ENCODE data around the gene FOXA3.

FOXA3 gene

DNA sequence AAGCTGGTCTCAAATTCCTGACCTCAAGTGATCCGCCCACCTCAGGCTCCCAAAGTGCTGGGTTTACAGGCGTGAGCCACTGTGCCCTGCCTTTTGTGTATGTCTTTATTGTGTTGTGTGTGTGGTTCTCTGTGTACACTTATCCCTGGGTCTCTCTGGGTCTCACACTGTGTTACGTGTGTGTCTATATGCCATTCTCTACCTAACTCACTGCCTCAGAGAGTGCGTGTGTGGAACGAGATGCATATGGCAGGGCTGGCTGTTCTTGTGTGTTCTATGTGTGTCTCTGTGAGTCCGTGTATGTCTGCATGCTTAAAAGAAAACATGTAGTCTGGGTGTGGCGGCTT is 10.5 kb downstream of the FOXA3 start:
- Mint-ChIP-seq H3K27ac (no peak overlapping the region), H3K27me3 (peaks cover 33% of the 10 kb centered on the region), H3K9me3 (no peaks in the 10 kb centered on the region), H3K4me3 (no peak overlapping the region), H3K36me3 (peaks cover 2% of the 10 kb centered on the region), H3K4me1 (peaks cover 10% of the 10 kb centered on the region)
- no peak for ATAC-seq (ENCODE audit: low read depth)
- no peak for DNase-seq (ENCODE audit: low spot score in 2 of 2)

DNA sequence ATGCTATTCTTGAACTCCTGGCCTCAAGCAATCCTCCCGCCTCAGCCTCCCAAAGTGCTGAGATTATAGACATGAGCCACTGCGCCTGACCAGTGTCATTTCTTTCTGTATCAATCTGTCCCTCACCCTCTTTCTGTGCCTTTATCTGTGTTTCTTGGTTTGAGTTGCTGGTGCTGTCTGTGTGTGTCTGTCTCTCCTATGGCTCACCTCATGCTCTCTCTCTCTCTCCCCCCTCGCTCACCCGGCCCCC is 12.0 kb downstream of the FOXA3 start:
- Mint-ChIP-seq H3K27ac (no peak overlapping the region), H3K4me1 (peaks cover 10% of the 10 kb centered on the region), H3K36me3 (peaks cover 2% of the 10 kb centered on the region), H3K27me3 (peaks cover 37% of the 10 kb centered on the region), H3K4me3 (no peak overlapping the region), H3K9me3 (no peaks in the 10 kb centered on the region)
- ATAC-seq (ENCODE audit: low read depth): peak; percentile 76
- DNase-seq (ENCODE audit: low spot score in 2 of 2): no peak

DNA sequence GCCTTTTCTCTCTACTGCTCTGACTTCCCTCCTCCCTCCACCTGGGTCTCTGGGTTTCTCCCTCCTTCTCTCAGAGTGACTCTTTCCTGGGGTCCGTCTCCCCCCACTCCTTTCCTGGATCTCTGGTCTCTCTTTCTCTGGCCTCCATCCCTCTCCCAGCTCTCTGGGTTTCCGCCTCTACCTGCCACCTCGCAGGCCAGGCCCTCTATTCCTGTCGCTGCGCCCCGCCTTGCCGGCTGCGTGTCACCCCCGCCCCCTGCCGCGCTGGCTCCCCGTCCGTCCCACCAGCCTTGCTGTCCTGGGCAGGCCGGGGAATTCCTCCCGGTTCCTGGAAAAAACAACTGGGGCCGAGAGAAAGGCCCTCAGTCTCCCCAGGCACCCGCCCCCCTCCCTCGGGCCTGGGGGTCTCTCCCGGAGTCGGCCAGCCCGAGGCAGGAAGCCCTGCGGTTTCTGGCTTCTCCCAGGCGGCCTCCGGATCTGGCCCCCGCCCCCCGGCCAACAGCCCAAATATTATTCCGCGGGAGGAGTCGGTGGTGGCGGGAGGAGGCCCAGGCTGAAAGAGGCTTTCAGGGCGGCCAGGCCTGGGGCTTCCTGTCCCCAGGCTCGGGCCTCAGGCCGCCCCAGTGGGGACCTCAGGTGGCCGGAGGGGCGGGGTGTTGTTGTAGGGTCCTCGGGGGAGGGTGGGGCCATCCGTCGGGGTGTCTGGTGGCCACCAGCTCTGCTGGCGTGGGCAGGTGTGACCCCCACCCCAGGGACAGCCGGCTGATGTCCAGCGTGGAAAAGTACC is 12.5 kb downstream of the FOXA3 start:
- H3K36me3 Mint-ChIP-seq: peaks cover 4% of the 10 kb centered on the region
- H3K9me3 Mint-ChIP-seq: no peaks in the 10 kb centered on the region
- H3K4me3 Mint-ChIP-seq: no peak overlapping the region
- peaks cover 10% of the 10 kb centered on the region for H3K4me1 Mint-ChIP-seq
- no peak overlapping the region for H3K27ac Mint-ChIP-seq
- no peak for DNase-seq (ENCODE audit: low spot score in 2 of 2)
- peaks cover 40% of the 10 kb centered on the region for H3K27me3 Mint-ChIP-seq
- ATAC-seq (ENCODE audit: low read depth): peak; percentile 34

DNA sequence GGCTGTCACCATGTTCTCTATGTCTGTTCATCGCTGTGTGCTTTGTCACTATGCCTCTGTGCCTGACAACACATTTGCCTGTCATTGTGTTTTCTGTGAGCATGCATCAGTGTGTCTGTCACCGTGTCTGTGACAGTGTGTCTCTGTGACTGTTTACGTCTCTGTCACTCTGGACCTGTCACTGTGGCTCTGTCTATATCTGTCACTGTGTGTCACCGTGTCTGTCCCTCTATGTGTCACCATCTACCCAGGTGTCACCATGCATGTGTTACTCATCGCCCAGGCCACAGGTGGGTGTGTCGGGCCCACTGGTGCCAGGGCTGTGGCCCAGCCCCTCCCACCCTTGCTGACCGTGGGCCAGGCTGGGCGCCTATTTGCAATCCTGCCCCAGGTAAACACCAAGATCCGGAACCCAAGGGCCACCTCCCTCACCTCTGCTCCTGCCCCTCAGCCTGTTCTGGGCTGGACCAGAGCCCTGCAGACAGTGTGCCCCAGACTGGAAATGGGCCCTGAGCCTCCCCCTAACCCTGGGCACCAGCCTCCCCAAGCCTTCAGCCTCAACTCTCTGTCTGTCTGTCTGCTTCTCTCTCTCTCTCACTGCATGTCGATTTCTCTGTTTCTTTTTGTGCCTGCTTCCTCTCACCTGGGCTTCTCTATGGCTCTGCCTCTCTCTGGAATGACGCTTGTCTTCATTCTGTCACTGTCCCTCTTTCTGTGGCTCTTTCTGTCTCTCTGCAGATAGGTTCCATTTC is 14.1 kb downstream of the FOXA3 start:
- Mint-ChIP-seq H3K9me3 (no peaks in the 10 kb centered on the region), H3K4me1 (peaks cover 12% of the 10 kb centered on the region), H3K27ac (no peak overlapping the region), H3K36me3 (peaks cover 7% of the 10 kb centered on the region), H3K4me3 (no peak overlapping the region), H3K27me3 (peaks cover 40% of the 10 kb centered on the region)
- ATAC-seq (ENCODE audit: low read depth) (no peak), DNase-seq (ENCODE audit: low spot score in 2 of 2) (no peak)

DNA sequence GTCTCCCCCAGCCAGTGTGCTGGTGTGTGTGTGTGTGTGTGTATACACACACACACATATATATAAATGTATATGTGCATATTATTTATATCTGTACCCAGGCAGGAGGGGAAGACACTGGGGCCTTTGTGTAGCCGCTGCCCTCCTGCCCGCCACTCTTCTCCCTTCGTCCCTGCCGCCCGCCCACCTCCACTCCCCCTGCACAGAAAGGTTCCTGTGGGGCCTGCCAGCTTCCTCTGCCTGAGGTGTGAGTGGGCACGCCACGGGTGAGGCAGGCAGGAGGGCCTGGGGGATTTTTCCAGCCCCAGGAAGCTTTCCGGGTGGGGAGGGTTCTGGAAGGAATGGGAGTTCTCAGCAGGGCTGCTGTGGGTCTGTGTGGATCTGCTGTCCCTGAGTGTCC is 14.9 kb downstream of the FOXA3 start:
- no peak for DNase-seq (ENCODE audit: low spot score in 2 of 2)
- peaks cover 38% of the 10 kb centered on the region for H3K27me3 Mint-ChIP-seq
- no peak overlapping the region for H3K4me3 Mint-ChIP-seq
- H3K36me3 Mint-ChIP-seq: peaks cover 10% of the 10 kb centered on the region
- ATAC-seq (ENCODE audit: low read depth): no peak
- no peak overlapping the region for H3K27ac Mint-ChIP-seq
- H3K4me1 Mint-ChIP-seq: peaks cover 15% of the 10 kb centered on the region
- H3K9me3 Mint-ChIP-seq: no peaks in the 10 kb centered on the region

DNA sequence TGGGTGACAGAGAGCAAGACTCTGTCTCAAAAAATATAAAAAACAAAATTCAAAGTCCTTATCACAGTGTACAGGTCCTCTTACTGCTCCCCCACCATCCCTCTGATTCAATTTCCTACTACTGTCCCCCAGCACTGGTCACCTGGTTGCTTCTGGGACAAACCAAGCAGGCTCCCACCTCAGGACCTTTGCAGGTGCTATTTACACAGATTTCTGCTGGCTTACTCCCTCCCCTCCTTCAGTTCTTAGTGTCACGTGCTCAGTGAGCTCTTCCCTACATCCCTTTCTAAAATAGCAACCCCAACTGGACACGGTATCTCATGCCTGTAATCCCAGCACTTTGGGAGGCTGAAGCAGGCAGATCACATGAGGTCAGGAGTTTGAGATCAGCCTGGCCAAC is 15.8 kb downstream of the FOXA3 start:
- Mint-ChIP-seq H3K4me1 (peaks cover 15% of the 10 kb centered on the region), H3K4me3 (no peak overlapping the region), H3K27ac (no peak overlapping the region), H3K27me3 (peaks cover 34% of the 10 kb centered on the region), H3K9me3 (no peaks in the 10 kb centered on the region), H3K36me3 (peaks cover 10% of the 10 kb centered on the region)
- ATAC-seq (ENCODE audit: low read depth) (no peak), DNase-seq (ENCODE audit: low spot score in 2 of 2) (no peak)

DNA sequence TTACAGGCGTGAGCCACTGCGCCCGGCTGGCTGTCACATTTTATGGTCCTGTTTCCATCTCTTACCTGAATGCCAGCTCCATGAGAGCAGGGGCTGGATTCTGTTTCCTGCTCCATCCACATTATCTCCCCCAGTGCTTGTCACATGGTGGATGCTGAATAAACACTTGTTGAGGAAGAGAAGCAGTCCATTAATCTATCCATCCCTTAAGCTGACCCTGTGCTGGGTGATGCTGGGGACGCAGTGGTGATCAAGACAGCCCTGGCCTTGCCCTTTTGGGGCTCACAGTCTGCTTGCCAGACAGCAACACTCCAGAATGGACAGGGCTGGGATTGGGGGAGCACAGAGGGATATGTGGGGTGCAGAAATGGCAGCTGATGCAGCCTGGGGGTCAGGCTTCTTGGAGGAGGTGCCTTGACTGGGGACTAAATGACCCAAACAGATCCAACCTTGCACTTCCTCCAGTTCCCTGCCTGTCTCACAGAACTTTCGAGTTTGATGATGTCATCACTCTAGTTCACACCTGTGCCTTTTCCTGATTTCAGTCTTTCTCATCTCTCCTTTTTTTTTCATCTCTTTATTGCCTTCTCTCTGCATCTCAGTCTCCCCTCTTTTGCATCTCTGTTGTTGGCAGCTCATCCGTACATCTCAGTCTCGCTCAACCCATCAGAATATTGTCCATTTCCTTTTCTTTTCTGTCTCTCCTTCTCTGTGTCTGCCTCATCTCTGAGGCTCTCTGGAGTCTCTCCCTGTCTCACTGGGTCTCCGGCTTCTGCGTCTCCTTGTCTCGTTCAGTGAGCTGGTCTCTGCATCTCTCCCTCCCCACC is 17.2 kb downstream of the FOXA3 start:
- no peak for ATAC-seq (ENCODE audit: low read depth)
- Mint-ChIP-seq H3K9me3 (no peaks in the 10 kb centered on the region), H3K27ac (no peak overlapping the region), H3K4me3 (no peak overlapping the region), H3K27me3 (peaks cover 25% of the 10 kb centered on the region), H3K4me1 (peaks cover 16% of the 10 kb centered on the region), H3K36me3 (peaks cover 10% of the 10 kb centered on the region)
- DNase-seq (ENCODE audit: low spot score in 2 of 2): no peak

DNA sequence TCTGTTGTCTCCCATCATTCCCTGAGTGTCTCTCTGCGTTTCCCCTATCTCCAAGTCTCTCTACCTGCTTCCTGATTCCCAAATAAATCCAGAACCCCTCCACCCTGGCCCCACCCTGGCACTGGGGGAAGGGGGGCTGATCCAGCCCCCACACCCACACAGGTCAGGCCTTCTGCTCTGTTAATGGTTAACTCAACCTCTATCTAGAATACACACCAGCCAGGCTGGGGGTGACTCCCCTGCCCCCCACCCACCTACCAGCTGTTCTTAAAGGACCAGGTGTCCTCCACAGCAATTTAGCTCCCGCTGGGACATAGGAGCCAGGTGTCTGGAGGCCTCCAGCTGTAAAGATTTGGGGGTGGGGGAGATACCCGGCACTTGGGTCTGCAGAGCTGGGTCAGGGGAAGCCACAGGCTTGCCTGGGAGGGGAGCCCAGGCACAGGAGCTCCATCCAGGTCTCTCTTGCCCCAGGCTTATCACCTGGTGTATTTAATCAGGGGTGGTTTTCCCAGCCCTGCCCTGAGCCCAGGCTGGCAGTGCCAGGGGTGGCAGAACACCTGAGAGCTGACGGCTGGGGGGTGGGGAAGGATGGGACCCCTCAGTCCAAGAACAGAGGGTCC is 17.9 kb downstream of the FOXA3 start:
- H3K9me3 Mint-ChIP-seq: no peaks in the 10 kb centered on the region
- DNase-seq (ENCODE audit: low spot score in 2 of 2) (no peak), ATAC-seq (ENCODE audit: low read depth) (no peak)
- H3K27ac Mint-ChIP-seq: no peak overlapping the region
- peaks cover 14% of the 10 kb centered on the region for H3K4me1 Mint-ChIP-seq
- H3K27me3 Mint-ChIP-seq: peaks cover 24% of the 10 kb centered on the region
- H3K36me3 Mint-ChIP-seq: peaks cover 10% of the 10 kb centered on the region
- H3K4me3 Mint-ChIP-seq: peak overlapping the region; percentile 19

DNA sequence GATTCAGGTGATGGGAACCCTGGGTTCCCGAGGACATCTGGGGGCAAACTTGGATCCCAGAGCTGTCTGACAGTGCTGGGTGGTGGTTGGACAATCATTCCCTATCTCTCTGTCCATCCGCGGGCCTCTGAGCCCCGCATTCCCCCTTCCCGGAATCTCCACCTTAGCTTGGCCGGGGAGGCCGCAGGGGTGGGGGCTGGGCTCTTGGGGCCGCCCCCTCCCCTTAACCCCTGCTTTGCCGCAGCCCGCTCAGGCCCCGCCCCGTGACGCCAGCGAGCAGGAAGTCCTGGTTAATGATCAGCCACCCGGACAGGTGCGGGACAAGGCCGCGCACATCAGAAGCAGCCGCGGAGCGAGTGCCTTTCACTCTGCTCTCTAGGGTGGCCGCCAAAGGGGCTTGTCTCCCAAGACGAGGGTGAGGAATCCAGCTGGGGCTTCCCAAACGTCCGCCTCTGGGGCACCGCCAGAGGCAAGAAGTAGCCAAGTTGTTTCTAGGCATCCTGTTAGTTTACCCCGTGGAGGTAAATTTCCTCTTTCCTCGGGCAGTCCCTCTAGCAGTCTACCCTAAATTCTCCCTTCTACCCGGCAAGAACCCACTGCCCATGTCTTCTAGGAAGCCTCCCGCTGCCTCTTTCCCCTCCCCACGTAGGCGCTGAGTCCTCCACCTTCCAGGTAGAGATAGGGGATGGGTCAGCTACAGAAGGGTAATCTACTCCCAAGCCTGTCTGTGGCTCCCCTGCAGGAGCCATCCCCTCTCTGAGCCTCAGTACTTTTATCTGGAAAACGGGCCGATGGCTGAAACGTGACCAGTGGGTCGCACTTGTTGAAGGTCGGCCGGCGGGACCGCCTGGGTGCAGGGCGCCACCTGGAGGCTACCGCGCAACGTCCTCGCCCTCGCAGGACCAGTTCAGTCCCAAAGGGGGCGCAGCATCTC is 18.8 kb downstream of the FOXA3 start:
- H3K36me3 Mint-ChIP-seq: peaks cover 10% of the 10 kb centered on the region
- peaks cover 18% of the 10 kb centered on the region for H3K27me3 Mint-ChIP-seq
- peak; percentile 28 for ATAC-seq (ENCODE audit: low read depth)
- peak overlapping the region; percentile 78 for H3K4me3 Mint-ChIP-seq
- peak; percentile 84 to 90 for DNase-seq (ENCODE audit: low spot score in 2 of 2)
- peak overlapping the region; percentile 66 for H3K27ac Mint-ChIP-seq
- H3K4me1 Mint-ChIP-seq: peaks cover 14% of the 10 kb centered on the region
- H3K9me3 Mint-ChIP-seq: no peaks in the 10 kb centered on the region

DNA sequence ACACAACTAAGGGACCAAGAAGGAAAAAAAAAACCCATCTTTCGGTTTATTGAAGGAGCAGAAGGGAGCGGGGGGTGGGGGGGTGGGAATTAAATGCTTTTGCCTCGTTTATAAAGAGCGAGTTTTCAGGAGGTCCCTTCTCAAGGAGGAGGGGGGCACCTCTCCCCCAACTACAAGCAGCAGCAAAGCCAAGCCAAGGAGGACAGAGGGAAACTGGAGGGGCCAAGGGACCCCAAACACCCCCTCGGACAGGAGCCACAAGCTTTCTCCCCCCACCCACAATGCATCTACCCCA is 19.4 kb downstream of the FOXA3 start:
- H3K4me3 Mint-ChIP-seq: peak overlapping the region; percentile 78

DNA sequence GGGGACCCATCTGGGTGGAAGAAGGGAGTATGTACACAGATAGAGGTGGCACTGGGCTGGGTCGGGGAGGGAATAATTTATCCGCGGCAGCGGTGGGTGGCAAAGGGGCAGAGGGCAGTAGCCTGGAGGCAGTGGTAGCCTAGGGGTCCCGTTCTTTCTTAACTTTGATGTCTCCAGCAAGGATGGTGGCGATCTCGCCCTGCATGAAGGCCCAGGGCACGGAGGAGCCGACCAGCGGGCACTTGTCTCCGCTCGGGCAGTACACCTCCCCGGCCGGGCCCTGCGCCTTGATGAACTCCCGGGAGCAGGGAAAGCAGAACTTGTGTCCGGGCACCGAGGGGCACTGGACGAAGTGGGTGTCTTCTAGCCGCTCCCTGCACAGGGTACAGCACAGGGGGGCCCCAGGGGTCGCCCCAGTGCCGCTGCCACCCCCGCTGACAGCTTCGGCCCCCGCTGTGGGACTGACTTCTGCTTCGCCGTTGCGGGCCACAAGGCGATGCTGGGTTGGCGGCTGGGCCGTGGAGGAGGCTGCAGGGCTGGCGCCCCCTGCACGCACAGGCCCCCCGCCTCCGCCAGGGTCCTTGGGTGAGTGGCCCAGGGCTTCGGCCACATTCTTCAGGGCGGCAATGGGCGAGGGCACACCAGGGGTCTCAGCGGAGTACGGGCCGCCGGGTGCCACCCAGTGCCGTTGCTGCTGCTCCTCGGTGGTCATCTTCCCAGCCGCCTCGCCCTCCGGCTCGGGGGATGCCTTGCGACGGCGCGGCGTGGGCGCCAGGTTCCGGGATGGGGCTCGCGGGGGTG is 20.0 kb downstream of the FOXA3 start:
- ATAC-seq (ENCODE audit: low read depth) (no peak), DNase-seq (ENCODE audit: low spot score in 2 of 2) (no peak)
- Mint-ChIP-seq H3K4me3 (peak overlapping the region; percentile 78), H3K36me3 (peaks cover 8% of the 10 kb centered on the region), H3K27me3 (peaks cover 10% of the 10 kb centered on the region), H3K4me1 (peaks cover 9% of the 10 kb centered on the region), H3K27ac (peak overlapping the region; percentile 66), H3K9me3 (no peaks in the 10 kb centered on the region)

More for the DNA sequence above, 19.4 kb downstream of the FOXA3 start:
- Mint-ChIP-seq H3K36me3 (peaks cover 9% of the 10 kb centered on the region), H3K9me3 (no peaks in the 10 kb centered on the region), H3K27me3 (peaks cover 14% of the 10 kb centered on the region), H3K27ac (peak overlapping the region; percentile 66), H3K4me1 (peaks cover 12% of the 10 kb centered on the region)
- no peak for ATAC-seq (ENCODE audit: low read depth)
- no peak for DNase-seq (ENCODE audit: low spot score in 2 of 2)

DNA sequence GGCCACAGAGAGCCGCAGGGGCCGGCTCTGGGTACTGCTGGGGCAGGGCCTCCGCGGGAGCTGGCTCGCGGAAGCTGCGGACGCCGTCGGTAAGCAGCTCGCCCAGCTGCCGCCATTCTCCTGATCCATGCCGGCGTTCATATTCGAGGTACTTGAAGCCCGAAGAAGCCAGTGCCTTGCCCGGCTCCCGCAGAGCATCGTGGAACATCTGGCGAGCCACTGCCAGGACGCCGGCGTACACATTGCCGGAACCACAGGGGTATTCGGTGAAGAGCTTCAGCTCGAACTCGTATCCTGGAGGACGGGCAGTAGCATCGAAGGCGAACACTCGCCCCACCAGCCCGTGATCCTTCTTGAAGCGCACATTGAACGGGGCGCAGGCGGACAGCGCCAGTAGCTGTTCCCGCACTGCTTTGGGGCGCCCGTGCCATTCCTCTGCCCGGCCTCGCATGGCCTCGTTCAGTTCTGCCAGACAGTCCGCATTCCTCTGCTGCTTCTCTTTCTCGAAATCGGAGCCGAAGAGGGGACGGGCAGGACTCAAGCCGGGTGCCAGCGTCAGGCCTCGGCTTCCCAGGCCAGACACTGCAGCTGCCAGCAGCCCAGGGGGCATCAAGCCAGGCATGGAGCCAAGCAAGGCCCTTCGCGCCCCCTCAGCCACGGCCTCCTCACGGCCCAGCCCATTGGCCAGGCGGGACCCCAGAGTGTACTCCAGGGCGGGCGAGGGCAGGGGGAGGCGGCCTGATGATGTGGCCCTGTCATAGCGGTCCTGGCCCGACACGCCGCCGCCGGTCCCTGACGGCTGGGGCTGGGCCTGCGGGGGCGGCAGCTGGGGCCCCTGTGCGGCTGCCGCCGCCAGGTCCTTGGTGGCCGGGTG is 20.8 kb downstream of the FOXA3 start:
- H3K4me1 Mint-ChIP-seq: peaks cover 9% of the 10 kb centered on the region
- H3K4me3 Mint-ChIP-seq: peak overlapping the region; percentile 44
- H3K9me3 Mint-ChIP-seq: no peaks in the 10 kb centered on the region
- H3K27me3 Mint-ChIP-seq: peaks cover 9% of the 10 kb centered on the region
- H3K27ac Mint-ChIP-seq: no peak overlapping the region
- ATAC-seq (ENCODE audit: low read depth): no peak
- peaks cover 8% of the 10 kb centered on the region for H3K36me3 Mint-ChIP-seq
- DNase-seq (ENCODE audit: low spot score in 2 of 2): peak in 1 of 2 donors; percentile 41
